Right lobe of liver (tissue), 4 donors: ENCODE measurements around the gene SLC48A1.

Experiments
- POLR2A ChIP-seq: fragments of 450-650 bp; IDR thresholded peaks from one replicate; pipeline ENCODE4 v1.6.1; 2017; ENCODE audit warnings: antibody characterized with exemption, mild to moderate bottlenecking
- TF ChIP-seq, protein P1 (sequence below), 4 donors: fragments of 200-600 bp in 3 of 4; fragments of 450-650 bp in 1 of 4; IDR thresholded peaks; one replicate each; pipeline versions ENCODE4 v1.5.1 to v1.8.0; 2016 to 2022; ENCODE audit warnings: antibody characterized with exemption in 4 of 4, mild to moderate bottlenecking in 2 of 4
- donor health status: DM: no; HTN: no; CAD: no.
- donor health status: DM: no; HTN: no; CAD: no.
- donor health status: DM: no; HTN: yes; CAD: no.

DNA sequence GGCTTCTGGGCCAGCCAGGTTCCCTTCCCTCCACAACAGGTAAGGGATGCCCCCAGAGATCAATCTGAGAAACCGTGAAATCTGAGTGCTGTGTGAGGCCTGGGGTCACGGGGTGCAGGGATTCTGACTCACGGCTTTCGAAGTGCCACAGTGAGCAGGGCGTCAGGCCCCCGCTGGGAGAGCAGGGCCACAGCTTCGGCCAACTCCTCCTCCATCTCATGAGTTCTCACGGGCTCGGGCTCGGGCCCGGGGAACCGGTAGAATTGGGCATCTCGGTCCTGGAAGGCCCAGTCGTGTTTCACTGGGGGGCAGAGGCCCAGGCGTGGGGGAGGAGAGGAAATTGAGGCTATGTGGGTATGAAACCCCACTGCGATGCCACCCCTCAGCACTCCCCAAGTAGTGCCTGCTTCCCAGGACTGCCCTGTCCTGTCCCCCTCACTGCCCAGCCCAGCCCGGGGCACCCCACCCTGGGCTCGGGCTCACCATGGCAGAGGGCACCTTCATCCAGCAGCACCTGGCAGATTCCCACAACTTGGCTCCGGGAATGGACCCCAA, 22.0 kb upstream of the SLC48A1 start:
- TF ChIP-seq, protein P1, sequence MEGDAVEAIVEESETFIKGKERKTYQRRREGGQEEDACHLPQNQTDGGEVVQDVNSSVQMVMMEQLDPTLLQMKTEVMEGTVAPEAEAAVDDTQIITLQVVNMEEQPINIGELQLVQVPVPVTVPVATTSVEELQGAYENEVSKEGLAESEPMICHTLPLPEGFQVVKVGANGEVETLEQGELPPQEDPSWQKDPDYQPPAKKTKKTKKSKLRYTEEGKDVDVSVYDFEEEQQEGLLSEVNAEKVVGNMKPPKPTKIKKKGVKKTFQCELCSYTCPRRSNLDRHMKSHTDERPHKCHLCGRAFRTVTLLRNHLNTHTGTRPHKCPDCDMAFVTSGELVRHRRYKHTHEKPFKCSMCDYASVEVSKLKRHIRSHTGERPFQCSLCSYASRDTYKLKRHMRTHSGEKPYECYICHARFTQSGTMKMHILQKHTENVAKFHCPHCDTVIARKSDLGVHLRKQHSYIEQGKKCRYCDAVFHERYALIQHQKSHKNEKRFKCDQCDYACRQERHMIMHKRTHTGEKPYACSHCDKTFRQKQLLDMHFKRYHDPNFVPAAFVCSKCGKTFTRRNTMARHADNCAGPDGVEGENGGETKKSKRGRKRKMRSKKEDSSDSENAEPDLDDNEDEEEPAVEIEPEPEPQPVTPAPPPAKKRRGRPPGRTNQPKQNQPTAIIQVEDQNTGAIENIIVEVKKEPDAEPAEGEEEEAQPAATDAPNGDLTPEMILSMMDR (IDR thresholded peaks at IDR 0.05): no peak
- TF ChIP-seq POLR2A: no peak
